Measurements from ENCODE around the gene CTSC.

The CTSC gene

DNA sequence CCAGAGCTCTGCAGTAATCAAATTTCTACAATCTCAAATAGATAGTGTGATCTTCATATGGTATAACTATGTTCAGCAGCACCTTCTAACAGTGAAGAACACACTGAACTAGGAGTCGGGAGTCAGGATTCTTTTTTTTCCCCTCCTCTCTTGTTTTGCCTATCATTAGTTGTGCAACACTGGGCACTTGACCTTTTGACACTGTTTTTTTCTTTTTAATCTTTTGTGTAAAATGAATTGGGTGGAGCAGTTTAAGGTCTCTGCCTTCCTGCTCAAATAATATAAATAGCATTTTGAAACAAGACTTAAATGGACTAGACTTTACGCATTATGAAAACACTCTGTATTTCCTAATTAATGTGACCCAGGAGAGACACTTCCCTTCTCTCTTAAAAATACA, 39.7 kb downstream of the CTSC start:
- ChIA-PET POLR2A (no interaction called here), CTCF (interaction anchor here (0.6 kb wide), 2 partner anchors 32 to 174 kb away, joined by 3 read pairs; no protein-coding TSS in a partner anchor)
- H3K27ac ChIP-seq (ENCODE audit: extremely low read depth, low read depth, low read length) = no peak overlapping the region
- no peaks in the 10 kb centered on the region for H3K9me3 ChIP-seq (ENCODE audit: control insufficient read depth, insufficient read depth, low read depth, low read length)
- peaks cover 0 to 14% of the 10 kb centered on the region in 2 experiments; a peak in 2 of 3 replicates for H3K36me3 ChIP-seq (ENCODE audit: control insufficient read depth in 2 of 2, insufficient read depth in 1 of 2, low read length in 2 of 2)
- peaks cover 11% of the 10 kb centered on the region for H3K4me1 ChIP-seq (ENCODE audit: control insufficient read depth, insufficient read depth, low read length)
- no peak for TF ChIP-seq ZNF837 (tag by site-specific recombination; IDR thresholded peaks at IDR 0.05)
- TF ChIP-seq ZNF19 (tag by site-specific recombination; IDR thresholded peaks at IDR 0.05; ENCODE audit: low read depth) = no peak
- TF ChIP-seq, protein P1, sequence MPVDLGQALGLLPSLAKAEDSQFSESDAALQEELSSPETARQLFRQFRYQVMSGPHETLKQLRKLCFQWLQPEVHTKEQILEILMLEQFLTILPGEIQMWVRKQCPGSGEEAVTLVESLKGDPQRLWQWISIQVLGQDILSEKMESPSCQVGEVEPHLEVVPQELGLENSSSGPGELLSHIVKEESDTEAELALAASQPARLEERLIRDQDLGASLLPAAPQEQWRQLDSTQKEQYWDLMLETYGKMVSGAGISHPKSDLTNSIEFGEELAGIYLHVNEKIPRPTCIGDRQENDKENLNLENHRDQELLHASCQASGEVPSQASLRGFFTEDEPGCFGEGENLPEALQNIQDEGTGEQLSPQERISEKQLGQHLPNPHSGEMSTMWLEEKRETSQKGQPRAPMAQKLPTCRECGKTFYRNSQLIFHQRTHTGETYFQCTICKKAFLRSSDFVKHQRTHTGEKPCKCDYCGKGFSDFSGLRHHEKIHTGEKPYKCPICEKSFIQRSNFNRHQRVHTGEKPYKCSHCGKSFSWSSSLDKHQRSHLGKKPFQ (tag by site-specific recombination; IDR thresholded peaks at IDR 0.05) = no peak
- no peak for TF ChIP-seq ZNF677 (tag by site-specific recombination; IDR thresholded peaks at IDR 0.05)
- TF ChIP-seq ZNF138 (tag by site-specific recombination; IDR thresholded peaks at IDR 0.05; ENCODE audit: borderline replicate concordance) = no peak
- TF ChIP-seq, protein P2, sequence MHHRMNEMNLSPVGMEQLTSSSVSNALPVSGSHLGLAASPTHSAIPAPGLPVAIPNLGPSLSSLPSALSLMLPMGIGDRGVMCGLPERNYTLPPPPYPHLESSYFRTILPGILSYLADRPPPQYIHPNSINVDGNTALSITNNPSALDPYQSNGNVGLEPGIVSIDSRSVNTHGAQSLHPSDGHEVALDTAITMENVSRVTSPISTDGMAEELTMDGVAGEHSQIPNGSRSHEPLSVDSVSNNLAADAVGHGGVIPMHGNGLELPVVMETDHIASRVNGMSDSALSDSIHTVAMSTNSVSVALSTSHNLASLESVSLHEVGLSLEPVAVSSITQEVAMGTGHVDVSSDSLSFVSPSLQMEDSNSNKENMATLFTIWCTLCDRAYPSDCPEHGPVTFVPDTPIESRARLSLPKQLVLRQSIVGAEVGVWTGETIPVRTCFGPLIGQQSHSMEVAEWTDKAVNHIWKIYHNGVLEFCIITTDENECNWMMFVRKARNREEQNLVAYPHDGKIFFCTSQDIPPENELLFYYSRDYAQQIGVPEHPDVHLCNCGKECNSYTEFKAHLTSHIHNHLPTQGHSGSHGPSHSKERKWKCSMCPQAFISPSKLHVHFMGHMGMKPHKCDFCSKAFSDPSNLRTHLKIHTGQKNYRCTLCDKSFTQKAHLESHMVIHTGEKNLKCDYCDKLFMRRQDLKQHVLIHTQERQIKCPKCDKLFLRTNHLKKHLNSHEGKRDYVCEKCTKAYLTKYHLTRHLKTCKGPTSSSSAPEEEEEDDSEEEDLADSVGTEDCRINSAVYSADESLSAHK (tag by site-specific recombination; IDR thresholded peaks at IDR 0.05) = no peak
- TF ChIP-seq ZIC2 (tag by site-specific recombination; IDR thresholded peaks at IDR 0.05) = no peak
- TF ChIP-seq ZNF416 (tag by site-specific recombination; IDR thresholded peaks at IDR 0.05) = no peak
- TF ChIP-seq REPIN1 (tag by site-specific recombination; IDR thresholded peaks at IDR 0.05; ENCODE audit: low read depth) = no peak
- TF ChIP-seq ZFP3 (tag by site-specific recombination; IDR thresholded peaks at IDR 0.05; ENCODE audit: low read depth) = no peak
- TF ChIP-seq ZNF596 (tag by site-specific recombination; IDR thresholded peaks at IDR 0.05) = no peak
- TF ChIP-seq ZNF423 (tag by site-specific recombination; IDR thresholded peaks at IDR 0.05) = no peak
- no peak for TF ChIP-seq ZNF560 (tag by site-specific recombination; IDR thresholded peaks at IDR 0.05; ENCODE audit: borderline replicate concordance)
- no peak for TF ChIP-seq ZNF514 (tag by site-specific recombination; IDR thresholded peaks at IDR 0.05)
- TF ChIP-seq IKZF3 (tag by site-specific recombination; IDR thresholded peaks at IDR 0.05) = no peak
- TF ChIP-seq HOXC10 (CRISPR knock-in tag; IDR thresholded peaks at IDR 0.05) = no peak
- no peak for TF ChIP-seq SP2 (tag by site-specific recombination; IDR thresholded peaks at IDR 0.05)
- no peak overlapping the region for H3K4me3 ChIP-seq (ENCODE audit: low read depth, low read length)

DNA sequence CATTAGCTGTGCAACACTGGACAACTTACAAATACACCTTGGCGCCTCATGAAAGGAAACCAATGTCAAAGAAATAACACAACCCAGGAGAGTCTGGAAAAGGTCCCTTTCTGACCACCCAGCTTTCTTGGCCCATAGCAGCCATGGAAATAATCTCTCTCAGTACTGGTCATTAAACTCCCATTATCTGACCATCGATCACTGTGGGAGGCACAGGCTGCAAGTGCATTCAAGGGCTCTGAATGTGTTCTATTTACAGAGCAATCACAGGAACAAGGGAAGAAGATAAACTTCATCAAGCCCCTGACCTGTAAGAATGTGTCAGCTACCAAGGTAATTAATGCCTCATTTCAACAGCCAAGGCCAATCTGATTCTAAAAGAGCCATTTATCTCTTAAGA, 40.1 kb downstream of the CTSC start:
- ChIA-PET POLR2A (no interaction called here), CTCF (interaction anchor here (0.6 kb wide), 2 partner anchors 33 to 1070 kb away, joined by 3 read pairs; no protein-coding TSS in a partner anchor)
- TF ChIP-seq ZNF843 (tag by site-specific recombination; IDR thresholded peaks at IDR 0.05) = peak; percentile 68; the same call in 1 of the 2 replicates
- no peak for TF ChIP-seq ZNF16 (tag by site-specific recombination; IDR thresholded peaks at IDR 0.05; ENCODE audit: low read depth)
- TF ChIP-seq FEZF1 (tag by site-specific recombination; IDR thresholded peaks at IDR 0.05) = peak; percentile 87
- TF ChIP-seq, protein P3, sequence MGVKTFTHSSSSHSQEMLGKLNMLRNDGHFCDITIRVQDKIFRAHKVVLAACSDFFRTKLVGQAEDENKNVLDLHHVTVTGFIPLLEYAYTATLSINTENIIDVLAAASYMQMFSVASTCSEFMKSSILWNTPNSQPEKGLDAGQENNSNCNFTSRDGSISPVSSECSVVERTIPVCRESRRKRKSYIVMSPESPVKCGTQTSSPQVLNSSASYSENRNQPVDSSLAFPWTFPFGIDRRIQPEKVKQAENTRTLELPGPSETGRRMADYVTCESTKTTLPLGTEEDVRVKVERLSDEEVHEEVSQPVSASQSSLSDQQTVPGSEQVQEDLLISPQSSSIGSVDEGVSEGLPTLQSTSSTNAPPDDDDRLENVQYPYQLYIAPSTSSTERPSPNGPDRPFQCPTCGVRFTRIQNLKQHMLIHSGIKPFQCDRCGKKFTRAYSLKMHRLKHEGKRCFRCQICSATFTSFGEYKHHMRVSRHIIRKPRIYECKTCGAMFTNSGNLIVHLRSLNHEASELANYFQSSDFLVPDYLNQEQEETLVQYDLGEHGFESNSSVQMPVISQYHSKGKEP (tag by site-specific recombination; IDR thresholded peaks at IDR 0.05) = 0 out of 2 replicates have a peak, but pooled peaks have one; percentile 27
- peak; percentile 71; the same call in 1 of the 2 replicates for TF ChIP-seq TCF7L2 (IDR thresholded peaks at IDR 0.05; ENCODE audit: borderline replicate concordance, low read depth, low read length)
- no peak for TF ChIP-seq ZNF416 (tag by site-specific recombination; IDR thresholded peaks at IDR 0.05)
- peak; percentile 41; the same call in 1 of the 2 replicates for TF ChIP-seq TRIM28 (IDR thresholded peaks at IDR 0.05; ENCODE audit: borderline replicate concordance, low read length)
- TF ChIP-seq ZNF19 (tag by site-specific recombination; IDR thresholded peaks at IDR 0.05; ENCODE audit: low read depth) = no peak
- peak; percentile 88 for TF ChIP-seq GLIS1 (tag by site-specific recombination; IDR thresholded peaks at IDR 0.05)
- peak; percentile 34; the same call in 1 of the 2 replicates for TF ChIP-seq OSR2 (tag by site-specific recombination; IDR thresholded peaks at IDR 0.05)
- peaks cover 0 to 14% of the 10 kb centered on the region in 2 experiments; a peak in 2 of 3 replicates for H3K36me3 ChIP-seq (ENCODE audit: control insufficient read depth in 2 of 2, insufficient read depth in 1 of 2, low read length in 2 of 2)
- H3K27ac ChIP-seq (ENCODE audit: extremely low read depth, low read depth, low read length) = no peak overlapping the region
- no peak overlapping the region for H3K4me3 ChIP-seq (ENCODE audit: low read depth, low read length)
- no peaks in the 10 kb centered on the region for H3K9me3 ChIP-seq (ENCODE audit: control insufficient read depth, insufficient read depth, low read depth, low read length)
- H3K4me1 ChIP-seq (ENCODE audit: control insufficient read depth, insufficient read depth, low read length) = peaks cover 15% of the 10 kb centered on the region
